Activated naive CD8-positive, alpha-beta T cell treated with anti-CD3 and anti-CD28 coated beads, Interleukin-2, amount 50 U/mL, for 24 hours (primary cell): ENCODE measurements around the gene RNF166.

ENCODE experiments used
- ATAC-seq: fragments of 150-1000 bp; cut with Tn5 transposase; one replicate; pipeline ENCODE4 v1.10.0; 2021
- DNase-seq: peaks from one replicate; pipeline ENCODE4 v3.0.0; 2021
- H3K27ac Mint-ChIP-seq: one replicate; pipeline ENCODE4 v1.8.0; 2021; ENCODE audit warnings: mild to moderate bottlenecking, mixed read lengths
- H3K27me3 Mint-ChIP-seq: one replicate; pipeline ENCODE4 v1.8.0; 2021; ENCODE audit warnings: mixed read lengths
- H3K36me3 Mint-ChIP-seq: one replicate; pipeline ENCODE4 v1.8.0; 2021; ENCODE audit warnings: low read depth, mixed read lengths
- H3K4me1 Mint-ChIP-seq: one replicate; pipeline ENCODE4 v1.8.0; 2021; ENCODE audit warnings: mixed read lengths
- H3K4me3 Mint-ChIP-seq: one replicate; pipeline ENCODE4 v1.8.0; 2021; ENCODE audit warnings: mild to moderate bottlenecking, moderate library complexity, mixed read lengths
- H3K9me3 Mint-ChIP-seq: one replicate; pipeline ENCODE4 v1.8.0; 2021; ENCODE audit warnings: mixed read lengths

Gene RNF166

GRCh38 chr16:88743693-88744576 is 37.7 kb upstream of the RNF166 start:
- no peaks in the 10 kb centered on the region for H3K9me3 Mint-ChIP-seq
- peaks cover 3% of the 10 kb centered on the region for H3K36me3 Mint-ChIP-seq
- ATAC-seq (peak; percentile 42), DNase-seq (peak; percentile 86)
- H3K4me1 Mint-ChIP-seq = peaks cover 26% of the 10 kb centered on the region
- H3K4me3 Mint-ChIP-seq = no peak overlapping the region
- H3K27me3 Mint-ChIP-seq = no peaks in the 10 kb centered on the region
- no peak overlapping the region for H3K27ac Mint-ChIP-seq

- Mint-ChIP-seq H3K9me3 (no peaks in the 10 kb centered on the region), H3K4me3 (no peak overlapping the region), H3K36me3 (peaks cover 3% of the 10 kb centered on the region), H3K27ac (no peak overlapping the region), H3K27me3 (no peaks in the 10 kb centered on the region), H3K4me1 (peaks cover 26% of the 10 kb centered on the region)
- ATAC-seq (no peak), DNase-seq (no peak)
Observed at GRCh38 chr16:88742896-88743605, 36.8 kb upstream of the RNF166 start.

GRCh38 chr16:88741368-88741767 is 35.2 kb upstream of the RNF166 start:
- Mint-ChIP-seq H3K4me1 (peaks cover 20% of the 10 kb centered on the region), H3K9me3 (no peaks in the 10 kb centered on the region), H3K4me3 (no peak overlapping the region), H3K27me3 (no peaks in the 10 kb centered on the region), H3K27ac (no peak overlapping the region), H3K36me3 (peaks cover 3% of the 10 kb centered on the region)
- ATAC-seq (no peak), DNase-seq (no peak)

DNA sequence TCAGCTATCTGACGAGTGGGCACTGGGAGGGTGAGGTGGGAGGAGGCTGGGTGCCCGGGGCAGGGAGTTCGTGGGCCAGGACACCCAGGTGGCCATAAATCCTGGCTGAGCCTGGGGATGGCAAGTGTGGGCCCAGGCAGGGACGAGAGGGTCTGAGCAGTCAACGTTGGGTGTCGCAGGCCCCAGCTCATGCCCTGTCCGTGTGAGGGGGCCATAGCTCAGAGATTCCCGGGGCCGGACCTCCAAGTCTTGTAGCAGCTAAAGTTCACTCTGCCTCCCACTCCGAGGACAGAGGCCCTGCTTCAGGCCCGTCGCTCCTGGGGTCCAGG is 34.5 kb upstream of the RNF166 start:
- no peak for ATAC-seq
- peaks cover 3% of the 10 kb centered on the region for H3K36me3 Mint-ChIP-seq
- no peaks in the 10 kb centered on the region for H3K27me3 Mint-ChIP-seq
- no peaks in the 10 kb centered on the region for H3K9me3 Mint-ChIP-seq
- DNase-seq = no peak
- peaks cover 15% of the 10 kb centered on the region for H3K4me1 Mint-ChIP-seq
- no peak overlapping the region for H3K27ac Mint-ChIP-seq
- H3K4me3 Mint-ChIP-seq = no peak overlapping the region

- no peak overlapping the region for H3K27ac Mint-ChIP-seq
- DNase-seq (no peak), ATAC-seq (no peak)
- peaks cover 9% of the 10 kb centered on the region for H3K4me1 Mint-ChIP-seq
- no peaks in the 10 kb centered on the region for H3K27me3 Mint-ChIP-seq
- no peak overlapping the region for H3K4me3 Mint-ChIP-seq
- H3K36me3 Mint-ChIP-seq = peaks cover 3% of the 10 kb centered on the region
- no peaks in the 10 kb centered on the region for H3K9me3 Mint-ChIP-seq
Observed at GRCh38 chr16:88739977-88740726, 33.9 kb upstream of the RNF166 start.

- peaks cover 5% of the 10 kb centered on the region for H3K4me1 Mint-ChIP-seq
- H3K27ac Mint-ChIP-seq = no peak overlapping the region
- ATAC-seq (no peak), DNase-seq (no peak)
- no peaks in the 10 kb centered on the region for H3K9me3 Mint-ChIP-seq
- H3K27me3 Mint-ChIP-seq = no peaks in the 10 kb centered on the region
- peaks cover 3% of the 10 kb centered on the region for H3K36me3 Mint-ChIP-seq
- H3K4me3 Mint-ChIP-seq = no peak overlapping the region
Observed at GRCh38 chr16:88739139-88739976, 33.1 kb upstream of the RNF166 start.

- Mint-ChIP-seq H3K4me3 (no peak overlapping the region), H3K27me3 (no peaks in the 10 kb centered on the region), H3K27ac (no peak overlapping the region), H3K9me3 (no peaks in the 10 kb centered on the region), H3K4me1 (no peaks in the 10 kb centered on the region), H3K36me3 (peaks cover 5% of the 10 kb centered on the region)
- no peak for DNase-seq
- no peak for ATAC-seq
Observed at GRCh38 chr16:88738151-88739084, 32.2 kb upstream of the RNF166 start.

GRCh38 chr16:88737298-88738150 is 31.3 kb upstream of the RNF166 start:
- Mint-ChIP-seq H3K27me3 (no peaks in the 10 kb centered on the region), H3K27ac (no peak overlapping the region), H3K4me1 (no peaks in the 10 kb centered on the region), H3K4me3 (no peak overlapping the region), H3K36me3 (peaks cover 7% of the 10 kb centered on the region), H3K9me3 (no peaks in the 10 kb centered on the region)
- peak; percentile 64 for ATAC-seq
- peak; percentile 73 for DNase-seq

DNA sequence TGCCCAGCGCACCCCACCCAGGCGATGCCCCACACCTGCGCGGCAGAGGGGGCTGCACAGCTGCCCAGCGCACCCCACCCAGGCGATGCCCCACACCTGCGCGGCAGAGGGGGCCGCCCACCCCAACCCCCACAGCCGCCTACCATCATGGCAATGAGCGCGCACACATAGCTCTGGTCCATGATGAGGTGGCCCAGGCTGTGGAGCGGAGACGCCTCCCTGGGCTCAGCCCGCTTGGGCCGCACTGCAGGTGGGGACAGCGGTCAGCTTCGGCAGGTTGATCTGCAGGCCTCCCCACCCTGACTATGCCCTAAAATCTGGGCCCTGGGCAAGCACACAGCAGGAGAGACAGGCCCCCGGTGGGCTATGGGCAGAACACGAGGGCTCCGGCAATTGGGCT is 30.3 kb upstream of the RNF166 start:
- H3K36me3 Mint-ChIP-seq = peaks cover 7% of the 10 kb centered on the region
- no peak overlapping the region for H3K4me3 Mint-ChIP-seq
- no peaks in the 10 kb centered on the region for H3K27me3 Mint-ChIP-seq
- DNase-seq = no peak
- H3K4me1 Mint-ChIP-seq = no peaks in the 10 kb centered on the region
- no peak for ATAC-seq
- H3K27ac Mint-ChIP-seq = no peak overlapping the region
- no peaks in the 10 kb centered on the region for H3K9me3 Mint-ChIP-seq

DNA sequence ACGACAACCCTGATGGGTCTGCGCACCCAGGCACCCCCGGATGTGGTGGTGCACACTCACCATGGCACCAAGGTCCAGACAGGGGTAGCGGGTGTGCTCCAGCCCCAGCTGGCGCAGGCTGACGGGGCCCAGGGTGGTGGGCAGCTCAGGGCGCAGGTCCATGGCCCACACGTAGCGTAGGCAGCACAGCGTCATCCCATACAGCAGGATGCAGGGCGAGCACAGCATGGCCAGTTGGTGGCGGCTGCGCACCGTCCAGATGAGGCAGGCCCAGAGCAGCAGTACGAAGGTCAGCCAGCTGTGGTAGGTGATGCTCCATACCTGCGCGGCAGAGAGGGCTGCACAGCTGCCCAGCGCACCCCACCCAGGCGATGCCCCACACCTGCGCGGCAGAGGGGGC is 29.9 kb upstream of the RNF166 start:
- Mint-ChIP-seq H3K36me3 (peaks cover 4% of the 10 kb centered on the region), H3K9me3 (no peaks in the 10 kb centered on the region), H3K4me1 (no peaks in the 10 kb centered on the region), H3K27ac (no peak overlapping the region), H3K27me3 (no peaks in the 10 kb centered on the region), H3K4me3 (no peak overlapping the region)
- ATAC-seq (no peak), DNase-seq (no peak)

GRCh38 chr16:88735616-88736015 is 29.4 kb upstream of the RNF166 start:
- Mint-ChIP-seq H3K36me3 (peaks cover 4% of the 10 kb centered on the region), H3K4me1 (no peaks in the 10 kb centered on the region), H3K4me3 (no peak overlapping the region), H3K9me3 (no peaks in the 10 kb centered on the region), H3K27ac (no peak overlapping the region), H3K27me3 (no peaks in the 10 kb centered on the region)
- ATAC-seq (no peak), DNase-seq (no peak)

DNA sequence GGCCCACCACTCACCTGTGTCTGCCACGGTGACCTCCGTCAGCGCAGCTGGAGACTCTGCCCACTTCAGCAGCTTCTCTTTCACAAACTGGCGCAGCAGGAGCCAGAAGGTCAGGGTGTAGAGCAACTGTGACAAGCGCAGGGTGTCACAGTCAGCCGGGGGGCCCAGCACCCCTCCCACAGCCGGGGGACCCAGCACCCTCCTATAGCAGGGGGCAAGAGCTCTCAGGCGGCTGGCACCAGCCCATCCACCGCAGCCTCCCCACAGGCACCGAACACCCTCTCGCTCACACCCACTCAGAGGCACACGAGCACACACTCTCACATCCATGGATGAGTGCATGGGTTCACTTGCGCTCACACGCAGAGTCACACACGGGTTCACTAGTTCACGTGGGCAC is 28.9 kb upstream of the RNF166 start:
- Mint-ChIP-seq H3K4me1 (no peaks in the 10 kb centered on the region), H3K4me3 (no peak overlapping the region), H3K9me3 (no peaks in the 10 kb centered on the region), H3K27me3 (no peaks in the 10 kb centered on the region), H3K36me3 (peaks cover 4% of the 10 kb centered on the region), H3K27ac (no peak overlapping the region)
- DNase-seq (no peak), ATAC-seq (no peak)

DNA sequence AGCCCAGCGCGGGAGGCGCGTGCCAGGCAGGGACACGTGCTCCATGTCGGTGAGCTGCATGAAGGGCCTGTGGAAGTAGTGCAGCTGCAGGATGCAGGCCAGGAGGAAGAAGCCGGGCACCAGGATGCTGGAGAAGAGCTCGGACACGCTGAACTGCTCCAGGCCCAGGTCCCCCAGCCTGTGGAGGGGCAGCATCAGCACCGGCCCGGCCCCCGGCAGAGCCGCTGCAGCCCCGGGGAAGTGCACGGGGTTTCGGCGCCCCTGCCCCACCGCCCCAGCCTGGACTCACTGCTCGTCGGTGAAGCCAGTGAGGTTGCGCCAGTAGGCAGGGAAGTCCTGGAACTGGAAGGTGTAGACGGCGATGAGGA is 28.1 kb upstream of the RNF166 start:
- Mint-ChIP-seq H3K4me3 (no peak overlapping the region), H3K9me3 (no peaks in the 10 kb centered on the region), H3K27ac (no peak overlapping the region), H3K36me3 (peaks cover 4% of the 10 kb centered on the region), H3K4me1 (no peaks in the 10 kb centered on the region), H3K27me3 (no peaks in the 10 kb centered on the region)
- no peak for ATAC-seq
- no peak for DNase-seq
